H7 (cell line): ENCODE results near the gene UNC45B. TPM values are rescaled to one million over a fixed set of nuclear protein-coding genes. Genes with fewer than 3 reads are reported as not detected.
"Not testable (repeated sequence)": the region's sequence is repeated elsewhere in the genome, so short reads cannot be mapped to it uniquely, and the experiment has no call there.

Experiments
- DNase-seq: peaks from one replicate; pipeline ENCODE4 v3.0.0; 2012
- H3K27me3 ChIP-seq: 2 replicates; pipeline ENCODE4 v1.6.0; 2011; ENCODE audit warnings: mild to moderate bottlenecking, low read length; ENCODE audit not compliant: control insufficient read depth, insufficient read depth
- H3K36me3 ChIP-seq: replicated peaks from 2 replicates; pipeline ENCODE4 v1.5.1; 2011; ENCODE audit warnings: low read length; ENCODE audit not compliant: control insufficient read depth, insufficient read depth
- H3K4me3 ChIP-seq: 2 replicates; pipeline ENCODE4 v1.5.1; 2011; ENCODE audit warnings: low read depth, mild to moderate bottlenecking, control low read depth, low read length, moderate library complexity; ENCODE audit not compliant: insufficient read depth
- total RNA-seq: library from RNA; depleted of rRNA; stranded (reverse); fragments of >200 nt; shearing (Covaris generic); gene quantifications from 2 replicates; pipeline ENCODE4 v1.2.3, GENCODE V29; 2014

Gene UNC45B
- total RNA-seq, 1 experiment from 2014 or later: 0.07 TPM

- no peak for DNase-seq
Measured at GRCh38 chr17:35170968-35171771, 23.6 kb downstream of the UNC45B start.

GRCh38 chr17:35171834-35172233, 24.2 kb downstream of the UNC45B start:
- Histone ChIP-seq H3K27me3 (no peaks in the 10 kb centered on the region), H3K36me3 (no peaks in the 10 kb centered on the region), H3K4me3 (no peak overlapping the region)
- no peak for DNase-seq

More at GRCh38 chr17:35170968-35171771, 23.6 kb downstream of the UNC45B start:
- H3K27me3 ChIP-seq: no peaks in the 10 kb centered on the region
- no peaks in the 10 kb centered on the region for H3K36me3 ChIP-seq
- H3K4me3 ChIP-seq: no peak overlapping the region

- not testable (repeated sequence) for H3K27me3 ChIP-seq, H3K36me3 ChIP-seq, H3K4me3 ChIP-seq, DNase-seq
Measured at GRCh38 chr17:35172321-35172720, 24.7 kb downstream of the UNC45B start.

GRCh38 chr17:35174835-35175334, 27.3 kb downstream of the UNC45B start:
- DNase-seq: no peak
- Histone ChIP-seq H3K36me3 (no peaks in the 10 kb centered on the region), H3K4me3 (no peak overlapping the region), H3K27me3 (no peaks in the 10 kb centered on the region)

GRCh38 chr17:35175638-35176415, 28.2 kb downstream of the UNC45B start:
- no peak for DNase-seq
- Histone ChIP-seq H3K36me3 (no peaks in the 10 kb centered on the region), H3K4me3 (no peak overlapping the region), H3K27me3 (no peaks in the 10 kb centered on the region)

- H3K27me3 ChIP-seq: no peaks in the 10 kb centered on the region
- DNase-seq: no peak
- H3K36me3 ChIP-seq: no peaks in the 10 kb centered on the region
- H3K4me3 ChIP-seq: no peak overlapping the region
Measured at GRCh38 chr17:35176897-35177296, 29.3 kb downstream of the UNC45B start.

GRCh38 chr17:35179379-35179778, 31.8 kb downstream of the UNC45B start:
- DNase-seq, H3K27me3 ChIP-seq, H3K4me3 ChIP-seq, H3K36me3 ChIP-seq: not testable (repeated sequence)

GRCh38 chr17:35183332-35183731, 35.7 kb downstream of the UNC45B start:
- no peaks in the 10 kb centered on the region for H3K36me3 ChIP-seq
- no peaks in the 10 kb centered on the region for H3K27me3 ChIP-seq
- DNase-seq: no peak
- no peak overlapping the region for H3K4me3 ChIP-seq

GRCh38 chr17:35184274-35184673, 36.7 kb downstream of the UNC45B start:
- H3K4me3 ChIP-seq: no peak overlapping the region
- DNase-seq: no peak

GRCh38 chr17:35185849-35186248, 38.2 kb downstream of the UNC45B start:
- no peak for DNase-seq
- no peaks in the 10 kb centered on the region for H3K36me3 ChIP-seq

More at GRCh38 chr17:35184274-35184673, 36.7 kb downstream of the UNC45B start:
- Histone ChIP-seq H3K36me3 (no peaks in the 10 kb centered on the region), H3K27me3 (no peaks in the 10 kb centered on the region)

GRCh38 chr17:35187481-35187880, 39.9 kb downstream of the UNC45B start:
- no peak for DNase-seq
- Histone ChIP-seq H3K4me3 (no peak overlapping the region), H3K36me3 (no peaks in the 10 kb centered on the region), H3K27me3 (no peaks in the 10 kb centered on the region)

More at GRCh38 chr17:35185849-35186248, 38.2 kb downstream of the UNC45B start:
- no peaks in the 10 kb centered on the region for H3K27me3 ChIP-seq
- H3K4me3 ChIP-seq: no peak overlapping the region

GRCh38 chr17:35188111-35188510, 40.5 kb downstream of the UNC45B start:
- DNase-seq: no peak
- Histone ChIP-seq H3K36me3 (no peaks in the 10 kb centered on the region), H3K27me3 (no peaks in the 10 kb centered on the region), H3K4me3 (no peak overlapping the region)

- DNase-seq: no peak
- Histone ChIP-seq H3K27me3 (no peaks in the 10 kb centered on the region), H3K36me3 (no peaks in the 10 kb centered on the region), H3K4me3 (no peak overlapping the region)
Measured at GRCh38 chr17:35189291-35189690, 41.7 kb downstream of the UNC45B start.

GRCh38 chr17:35191001-35191695, 43.5 kb downstream of the UNC45B start:
- Histone ChIP-seq H3K27me3 (no peaks in the 10 kb centered on the region), H3K36me3 (no peaks in the 10 kb centered on the region), H3K4me3 (no peak overlapping the region)
- DNase-seq: no peak
